ENCODE data around the gene PTPMT1.

DNA sequence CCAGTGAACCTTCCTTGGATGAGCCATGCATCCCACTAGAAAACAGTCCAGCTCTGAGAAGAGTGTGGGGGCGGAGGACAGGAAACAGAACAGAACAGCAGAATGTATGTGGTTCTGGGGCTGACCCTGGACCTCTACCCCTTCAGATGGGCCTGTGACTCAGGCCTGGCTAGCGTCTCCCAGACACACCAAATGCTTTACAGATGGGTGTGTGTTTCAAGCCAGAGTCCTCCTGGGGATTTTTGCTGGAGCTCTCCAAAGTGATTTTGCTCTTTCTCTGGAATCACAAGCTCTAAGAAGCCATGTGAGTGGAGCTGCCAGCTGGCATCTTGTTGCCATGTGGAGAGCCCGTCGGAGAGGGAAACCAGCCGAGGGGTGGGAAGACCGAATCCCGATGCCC, 42.0 kb downstream of the PTPMT1 start:
- TF ChIP-seq, protein P1, sequence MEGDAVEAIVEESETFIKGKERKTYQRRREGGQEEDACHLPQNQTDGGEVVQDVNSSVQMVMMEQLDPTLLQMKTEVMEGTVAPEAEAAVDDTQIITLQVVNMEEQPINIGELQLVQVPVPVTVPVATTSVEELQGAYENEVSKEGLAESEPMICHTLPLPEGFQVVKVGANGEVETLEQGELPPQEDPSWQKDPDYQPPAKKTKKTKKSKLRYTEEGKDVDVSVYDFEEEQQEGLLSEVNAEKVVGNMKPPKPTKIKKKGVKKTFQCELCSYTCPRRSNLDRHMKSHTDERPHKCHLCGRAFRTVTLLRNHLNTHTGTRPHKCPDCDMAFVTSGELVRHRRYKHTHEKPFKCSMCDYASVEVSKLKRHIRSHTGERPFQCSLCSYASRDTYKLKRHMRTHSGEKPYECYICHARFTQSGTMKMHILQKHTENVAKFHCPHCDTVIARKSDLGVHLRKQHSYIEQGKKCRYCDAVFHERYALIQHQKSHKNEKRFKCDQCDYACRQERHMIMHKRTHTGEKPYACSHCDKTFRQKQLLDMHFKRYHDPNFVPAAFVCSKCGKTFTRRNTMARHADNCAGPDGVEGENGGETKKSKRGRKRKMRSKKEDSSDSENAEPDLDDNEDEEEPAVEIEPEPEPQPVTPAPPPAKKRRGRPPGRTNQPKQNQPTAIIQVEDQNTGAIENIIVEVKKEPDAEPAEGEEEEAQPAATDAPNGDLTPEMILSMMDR (IDR thresholded peaks at IDR 0.05; ENCODE audit: low read depth, low read length, poor library complexity, severe bottlenecking): no peak
- no peak for TF ChIP-seq EZH2phosphoT487 (IDR thresholded peaks at IDR 0.05; ENCODE audit: borderline replicate concordance, low read length)

Data from DOHH2 (cell line).